GM21528 (cell line): Measurements from ENCODE around the gene MALRD1.

Experiments used
- ATAC-seq: cut with Tn5 transposase; IDR thresholded peaks from one replicate; pipeline ENCODE4 v1.9.1; 2021; ENCODE audit warnings: mild to moderate bottlenecking, moderate library complexity; ENCODE audit not compliant: unreplicated experiment, low FRiP score

Gene MALRD1

GRCh38 chr10:19628767-19629560, 580.4 kb downstream of the MALRD1 start:
- ATAC-seq, result no peak

- no peak for ATAC-seq
Measured at GRCh38 chr10:19629567-19629966, 581.0 kb downstream of the MALRD1 start.

DNA sequence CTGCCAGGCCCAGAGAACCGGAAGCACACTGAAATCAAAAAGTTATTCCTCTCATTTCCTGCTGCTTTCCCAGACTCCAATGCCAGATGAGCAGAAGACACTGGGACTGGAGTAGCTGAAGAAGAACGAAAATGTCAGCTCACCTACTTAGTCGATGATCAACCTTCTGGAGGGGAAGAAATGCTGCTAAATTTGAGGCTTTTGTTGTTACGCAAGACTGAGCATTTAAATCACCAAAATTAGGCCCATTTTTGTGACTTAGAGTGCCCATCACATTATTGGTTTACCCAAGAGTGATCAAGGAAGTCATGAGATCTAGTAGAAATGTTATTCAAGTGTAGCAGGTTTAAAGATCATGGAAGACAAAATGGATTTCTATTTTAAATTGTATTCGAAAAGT, 585.6 kb downstream of the MALRD1 start:
- ATAC-seq, result no peak

- no peak for ATAC-seq
Measured at GRCh38 chr10:19638182-19638895, 589.7 kb downstream of the MALRD1 start.

DNA sequence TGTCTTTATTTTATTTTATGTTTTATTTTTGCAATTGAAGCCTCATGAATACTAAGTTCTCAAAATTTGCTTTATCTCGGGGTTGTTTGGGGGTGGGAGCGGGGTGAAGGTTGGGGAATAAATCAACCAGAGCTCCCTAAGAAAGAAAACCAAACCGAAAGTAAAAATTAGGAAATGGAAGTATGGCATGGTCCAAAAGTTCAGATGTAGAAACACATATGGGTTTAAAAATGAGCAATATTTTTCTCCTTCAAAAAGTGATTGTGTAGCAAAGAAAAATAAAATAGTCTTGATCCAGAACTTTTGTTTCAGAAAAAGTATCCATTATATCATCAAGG, 590.3 kb downstream of the MALRD1 start:
- no peak for ATAC-seq

GRCh38 chr10:19640566-19641263, 592.1 kb downstream of the MALRD1 start:
- no peak for ATAC-seq

- ATAC-seq, result no peak
Measured at GRCh38 chr10:19651549-19651948, 602.9 kb downstream of the MALRD1 start.

DNA sequence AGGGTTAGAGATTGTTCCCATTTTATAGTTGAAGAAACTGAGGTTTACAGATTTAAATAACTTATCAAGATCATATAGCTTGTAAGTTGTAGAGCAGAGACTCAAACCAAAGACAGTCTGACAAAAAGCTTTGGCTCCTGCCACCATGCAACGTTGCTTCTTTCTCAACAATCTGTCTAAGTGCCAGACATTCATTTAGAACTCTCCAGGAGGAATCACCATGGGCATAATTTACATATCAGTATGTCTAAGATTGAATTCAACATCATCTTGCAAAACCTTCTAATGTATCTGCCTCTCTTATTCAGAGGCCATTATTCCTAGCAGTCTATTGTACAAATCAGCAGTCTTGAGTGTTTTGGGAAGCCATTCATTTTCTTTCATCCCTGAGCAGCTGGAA, 604.1 kb downstream of the MALRD1 start:
- no peak for ATAC-seq

- no peak for ATAC-seq
Measured at GRCh38 chr10:19653931-19654330, 605.3 kb downstream of the MALRD1 start.

DNA sequence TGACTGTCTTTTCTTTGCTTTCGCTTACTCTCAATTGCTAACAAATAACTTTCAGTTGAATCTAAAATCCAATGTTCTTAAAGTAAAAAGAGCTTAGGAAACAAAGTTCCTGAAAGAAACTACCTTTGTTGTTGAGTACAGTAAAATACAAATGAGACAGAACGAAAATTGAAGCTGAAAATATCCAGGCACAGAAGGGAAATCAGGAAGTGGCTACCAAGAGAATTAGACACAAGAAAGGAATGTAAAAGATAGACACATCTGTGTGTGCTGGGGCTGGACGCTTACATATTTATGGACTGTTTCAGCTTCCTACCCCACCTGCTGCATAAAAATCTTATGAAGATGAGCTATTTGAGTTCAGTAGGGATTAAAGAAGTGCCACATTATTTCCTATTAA, 606.0 kb downstream of the MALRD1 start:
- ATAC-seq, result no peak

DNA sequence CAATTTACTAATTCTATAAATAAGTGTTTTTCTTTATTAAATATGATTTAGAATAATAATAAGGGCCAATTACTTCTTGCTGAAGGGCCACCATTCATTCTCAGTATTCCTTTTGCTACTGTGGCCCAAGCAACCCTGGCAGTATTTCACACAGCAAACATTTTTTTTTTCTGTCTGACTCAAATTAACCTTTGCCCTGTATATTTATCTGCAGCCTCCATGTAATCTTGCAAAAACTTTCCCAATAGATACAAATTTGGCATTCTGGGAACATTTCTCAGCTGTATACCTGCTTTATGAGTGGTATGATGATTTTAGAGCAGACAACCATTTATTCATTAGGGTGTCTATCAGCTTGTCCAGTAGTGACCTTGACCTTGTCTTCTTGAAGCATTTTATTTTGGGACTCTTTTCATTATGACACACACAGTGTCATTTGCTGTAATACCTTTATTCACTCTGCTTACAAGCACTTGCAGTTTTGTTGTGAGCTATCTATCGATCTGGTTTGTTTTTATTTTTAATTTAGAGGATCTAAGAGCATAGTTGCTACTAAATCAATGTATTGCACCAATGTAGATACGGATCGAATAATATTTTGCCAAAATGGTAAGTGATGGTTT, 607.9 kb downstream of the MALRD1 start:
- no peak for ATAC-seq

GRCh38 chr10:19658131-19658530, 609.5 kb downstream of the MALRD1 start:
- no peak for ATAC-seq

GRCh38 chr10:19658622-19659233, 610.1 kb downstream of the MALRD1 start:
- ATAC-seq, result no peak

DNA sequence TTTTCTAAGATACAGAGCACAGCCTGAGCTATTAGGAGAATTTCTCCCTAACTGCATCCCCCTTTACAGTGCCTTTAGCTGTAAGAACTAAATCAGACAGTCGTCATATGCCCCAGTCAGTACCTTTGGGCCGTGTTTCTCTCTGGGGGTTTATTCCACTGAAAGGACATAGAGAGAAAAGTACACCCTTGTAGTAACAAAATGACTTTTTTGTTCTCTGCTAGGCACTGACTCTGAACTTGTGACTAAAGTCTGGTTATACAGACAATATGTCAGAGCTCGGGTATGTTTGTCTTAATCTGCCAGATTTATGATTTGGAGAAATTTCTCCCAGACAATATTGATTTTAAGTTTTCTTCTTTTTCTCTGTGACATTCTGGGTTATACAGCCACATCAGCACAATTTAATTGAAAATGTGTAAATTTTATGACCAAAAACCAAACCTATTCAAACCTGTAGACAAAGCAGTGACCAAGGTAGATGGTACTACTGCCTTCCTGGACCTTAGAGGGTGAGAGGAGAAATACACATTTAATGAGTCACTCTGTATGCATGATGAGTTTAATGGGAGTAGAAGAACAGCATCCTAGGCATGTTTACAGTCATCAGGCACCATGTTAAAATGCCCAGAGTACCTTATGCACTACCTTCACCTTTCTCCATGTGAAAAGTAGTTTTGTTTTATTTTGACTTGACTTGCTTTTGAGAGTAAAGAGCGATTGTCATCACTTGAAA, 611.5 kb downstream of the MALRD1 start:
- no peak for ATAC-seq

DNA sequence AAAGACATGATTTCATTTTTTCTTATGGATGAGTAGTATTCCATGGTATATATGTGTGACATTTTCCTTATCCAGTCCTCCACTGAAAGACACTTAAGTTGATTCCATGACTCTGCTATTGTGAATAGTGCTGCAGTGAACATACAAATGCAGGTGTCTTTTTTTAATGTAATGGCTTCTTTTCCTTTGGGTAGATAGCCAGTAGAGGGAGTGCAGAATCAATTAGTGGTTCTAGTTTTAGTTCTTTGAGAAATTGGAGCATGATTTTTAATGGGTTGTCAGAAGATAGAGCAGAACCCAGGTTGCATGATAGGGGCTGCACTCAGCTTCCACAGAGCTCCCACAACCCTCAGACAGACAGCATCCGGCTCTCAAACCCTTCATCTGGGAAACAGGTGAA, 614.7 kb downstream of the MALRD1 start:
- ATAC-seq, result no peak

- no peak for ATAC-seq
Measured at GRCh38 chr10:19668116-19668515, 619.5 kb downstream of the MALRD1 start.

DNA sequence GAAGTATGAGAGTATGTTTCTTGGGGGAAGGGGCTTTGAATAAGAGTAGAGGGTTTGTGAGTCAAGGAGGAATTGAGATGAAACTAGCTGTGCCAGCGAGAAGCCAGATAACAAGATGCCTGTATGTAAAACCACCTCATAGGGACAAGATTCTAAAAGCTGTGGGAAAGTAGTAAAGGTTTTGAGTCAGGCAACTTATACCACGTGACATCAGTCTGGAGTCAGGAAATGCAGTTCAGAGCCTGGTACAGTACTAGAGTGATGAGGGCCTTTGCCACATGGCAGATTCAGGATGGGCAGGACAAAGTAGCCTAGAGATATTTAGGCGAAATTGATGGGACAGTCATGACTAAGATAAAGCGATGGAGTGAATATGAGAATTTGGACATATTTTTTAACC, 627.5 kb downstream of the MALRD1 start:
- ATAC-seq, result no peak

DNA sequence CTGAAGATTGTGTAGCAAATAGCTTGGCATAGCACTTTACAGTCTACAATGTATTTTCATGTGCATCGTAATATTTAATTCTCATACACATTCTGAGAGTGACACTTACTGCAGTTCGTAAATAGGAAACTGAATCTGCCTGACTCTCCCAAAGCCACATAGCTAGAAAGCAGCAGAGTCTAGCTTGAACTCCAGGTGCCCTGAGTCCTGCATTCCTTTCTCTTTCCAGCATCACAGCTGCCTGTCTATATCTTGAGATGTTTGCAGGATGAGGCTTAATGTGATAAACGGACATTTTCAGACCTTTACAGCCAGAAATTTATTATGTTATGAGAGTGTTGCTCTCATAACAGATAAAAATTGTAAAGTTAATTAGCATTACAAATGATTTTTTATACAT, 634.8 kb downstream of the MALRD1 start:
- no peak for ATAC-seq

GRCh38 chr10:19683960-19684359, 635.4 kb downstream of the MALRD1 start:
- ATAC-seq, result no peak

DNA sequence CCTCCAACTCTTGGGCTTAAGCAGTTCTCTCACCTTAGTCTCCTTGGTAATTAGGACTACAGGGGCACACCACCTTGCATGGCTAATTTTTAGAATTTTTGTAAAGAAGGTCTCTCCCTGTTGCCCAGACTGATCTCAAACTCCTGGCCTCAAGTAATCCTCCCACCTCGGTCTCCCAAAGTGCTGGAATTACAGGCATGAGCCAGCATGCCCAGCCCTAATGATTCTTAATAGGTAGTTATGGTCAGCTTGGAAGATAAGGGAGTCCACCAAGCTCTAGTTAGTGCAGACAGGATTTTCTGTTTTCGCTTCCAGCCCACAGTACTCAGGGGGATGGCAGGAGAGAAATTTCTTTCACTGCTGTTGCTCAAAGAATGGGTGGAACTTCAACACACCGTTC, 639.7 kb downstream of the MALRD1 start:
- no peak for ATAC-seq
